Amniotic epithelial cell (primary cell): ENCODE results near the gene RHBDF1.

ENCODE experiments used
- DNase-seq: peaks from one replicate; pipeline ENCODE4 v3.0.0-alpha.2; 2010; ENCODE audit warnings: low read depth

RHBDF1 gene

DNA sequence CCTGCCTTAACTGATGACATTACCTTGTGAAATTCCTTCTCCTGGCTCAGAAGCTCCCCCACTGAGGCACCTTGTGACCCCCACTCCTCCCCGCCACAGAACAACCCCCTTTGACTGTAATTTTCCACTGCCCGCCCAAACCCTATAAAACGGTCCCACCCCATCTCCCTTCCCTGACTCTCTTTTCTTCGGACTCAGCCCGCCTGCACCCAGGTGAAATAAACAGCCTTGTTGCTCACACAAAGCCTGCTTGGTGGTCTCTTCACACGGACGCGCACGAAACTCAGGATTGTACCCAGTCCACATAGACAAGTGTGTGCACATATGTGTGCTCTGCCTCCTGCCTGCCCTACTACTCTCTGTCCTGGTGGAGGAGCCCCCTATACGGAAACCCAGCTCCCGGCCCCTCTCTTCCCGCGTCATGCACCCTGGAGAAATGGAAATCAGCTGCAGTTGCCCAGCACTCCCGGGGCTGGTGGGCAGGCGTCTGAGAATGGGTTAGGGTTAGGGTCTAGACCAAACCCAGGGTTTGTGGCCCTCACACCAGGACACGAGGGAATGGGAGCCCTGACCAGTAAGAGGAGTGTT, 2.4 kb upstream of the RHBDF1 start:
- no peak for DNase-seq

DNA sequence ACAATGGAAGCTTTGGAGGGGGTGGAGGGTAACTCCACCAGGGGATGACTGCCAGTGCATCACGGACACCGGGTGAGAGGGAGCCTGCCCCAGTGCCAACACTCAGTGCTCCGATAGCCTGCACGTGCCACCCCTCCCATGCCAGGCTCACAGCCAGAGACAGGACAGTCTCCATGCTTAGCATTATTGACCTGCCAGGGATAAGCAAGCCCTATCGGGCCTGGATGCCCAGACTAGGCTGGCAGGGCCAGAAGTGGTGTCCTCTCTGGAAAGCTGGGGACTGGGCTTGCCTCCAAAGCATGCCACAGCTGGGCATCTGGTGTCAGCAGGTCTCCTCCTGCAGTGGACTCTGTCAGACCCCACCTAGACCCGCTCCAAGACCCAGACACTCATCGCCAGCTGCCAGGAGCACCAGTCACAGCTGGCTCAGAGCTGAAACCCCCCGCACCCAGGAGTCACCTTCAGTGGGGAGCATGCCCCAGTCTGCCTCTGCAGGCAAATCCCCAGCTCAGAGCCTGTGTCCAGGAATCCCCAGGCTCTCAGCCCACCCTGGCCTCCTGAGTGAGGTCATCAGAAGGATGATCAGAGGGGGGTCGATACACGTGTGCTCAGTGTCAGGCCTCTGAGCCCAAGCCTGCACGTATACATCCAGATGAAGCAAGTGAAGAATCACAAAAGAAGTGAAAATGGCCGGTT, 1.8 kb upstream of the RHBDF1 start:
- DNase-seq: no peak

DNA sequence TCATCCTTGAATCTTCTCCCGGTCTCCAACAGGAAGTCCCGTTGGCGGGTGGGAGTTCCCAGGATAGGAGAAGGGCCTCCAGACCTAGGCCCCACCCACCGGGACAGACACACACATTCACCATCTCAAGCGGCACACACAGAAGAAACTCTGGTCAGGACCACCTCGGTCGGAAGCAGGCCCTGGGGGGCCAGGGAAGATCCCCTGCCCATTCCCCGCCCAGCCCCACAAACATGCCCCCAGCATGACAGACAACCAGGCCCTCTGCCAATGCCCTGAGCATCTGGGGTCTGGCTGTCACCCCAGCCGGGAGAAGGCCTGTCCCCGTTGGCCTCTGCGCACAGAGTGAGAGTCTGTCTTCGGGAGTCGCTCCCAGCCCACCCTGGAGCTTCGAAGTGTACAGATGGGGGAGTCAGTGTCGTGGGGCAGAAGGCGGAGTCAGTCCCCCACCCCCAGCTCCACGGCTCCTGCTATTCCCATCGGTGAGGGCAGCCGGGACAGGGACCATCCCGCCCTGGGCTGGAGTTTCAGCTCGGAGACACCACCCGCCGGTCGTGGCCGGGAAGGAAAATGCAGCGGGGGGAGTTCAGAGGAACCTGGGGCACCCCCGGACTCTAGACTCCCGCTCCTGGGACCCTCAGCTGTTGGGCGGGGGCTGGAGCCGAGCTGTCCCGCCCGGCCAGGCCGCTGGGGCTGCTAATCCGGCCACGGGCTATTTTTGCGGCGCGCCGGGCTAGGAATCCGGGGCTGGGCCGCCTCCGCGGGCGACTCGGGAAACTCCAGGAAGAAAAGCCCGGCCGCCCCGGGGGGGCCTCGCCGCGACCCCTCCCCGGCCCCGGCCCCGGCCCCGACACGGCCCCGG, 660 bp downstream of the RHBDF1 start:
- peak; percentile 63 for DNase-seq

DNA sequence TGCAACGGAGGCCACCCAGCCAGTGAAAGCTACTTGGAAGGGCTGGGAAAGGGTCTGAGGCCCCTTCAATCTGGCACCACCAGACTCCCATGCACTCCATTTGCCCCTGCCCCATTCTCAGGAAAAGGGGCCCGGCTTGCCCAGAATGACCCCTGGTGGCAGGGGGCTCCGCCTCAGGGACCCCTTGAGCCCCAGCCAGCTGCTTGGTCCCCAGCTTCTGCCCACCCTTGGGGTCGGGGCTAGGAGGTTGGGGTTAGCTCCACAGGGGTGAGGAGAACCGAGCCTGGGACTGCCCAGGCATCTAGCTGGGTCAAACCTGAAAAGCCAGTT, 1.3 kb downstream of the RHBDF1 start:
- DNase-seq: no peak

DNA sequence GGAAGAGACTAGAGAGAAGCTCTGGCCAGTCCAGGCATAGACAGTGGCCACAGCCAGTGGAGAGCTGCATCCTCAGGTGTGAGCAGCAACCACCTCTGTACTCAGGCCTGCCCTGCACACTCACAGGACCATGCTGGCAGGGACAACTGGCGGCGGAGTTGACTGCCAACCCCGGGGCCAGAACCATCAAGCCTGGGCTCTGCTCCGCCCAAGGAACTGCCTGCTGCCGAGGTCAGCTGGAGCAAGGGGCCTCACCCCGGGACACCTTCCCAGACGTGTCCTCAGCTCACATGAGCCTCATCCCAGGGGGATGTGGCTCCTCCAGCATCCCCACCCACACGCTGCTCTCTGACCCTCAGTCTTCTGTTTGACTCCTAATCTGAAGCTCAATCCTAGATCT, 3.2 kb downstream of the RHBDF1 start:
- DNase-seq: no peak

DNA sequence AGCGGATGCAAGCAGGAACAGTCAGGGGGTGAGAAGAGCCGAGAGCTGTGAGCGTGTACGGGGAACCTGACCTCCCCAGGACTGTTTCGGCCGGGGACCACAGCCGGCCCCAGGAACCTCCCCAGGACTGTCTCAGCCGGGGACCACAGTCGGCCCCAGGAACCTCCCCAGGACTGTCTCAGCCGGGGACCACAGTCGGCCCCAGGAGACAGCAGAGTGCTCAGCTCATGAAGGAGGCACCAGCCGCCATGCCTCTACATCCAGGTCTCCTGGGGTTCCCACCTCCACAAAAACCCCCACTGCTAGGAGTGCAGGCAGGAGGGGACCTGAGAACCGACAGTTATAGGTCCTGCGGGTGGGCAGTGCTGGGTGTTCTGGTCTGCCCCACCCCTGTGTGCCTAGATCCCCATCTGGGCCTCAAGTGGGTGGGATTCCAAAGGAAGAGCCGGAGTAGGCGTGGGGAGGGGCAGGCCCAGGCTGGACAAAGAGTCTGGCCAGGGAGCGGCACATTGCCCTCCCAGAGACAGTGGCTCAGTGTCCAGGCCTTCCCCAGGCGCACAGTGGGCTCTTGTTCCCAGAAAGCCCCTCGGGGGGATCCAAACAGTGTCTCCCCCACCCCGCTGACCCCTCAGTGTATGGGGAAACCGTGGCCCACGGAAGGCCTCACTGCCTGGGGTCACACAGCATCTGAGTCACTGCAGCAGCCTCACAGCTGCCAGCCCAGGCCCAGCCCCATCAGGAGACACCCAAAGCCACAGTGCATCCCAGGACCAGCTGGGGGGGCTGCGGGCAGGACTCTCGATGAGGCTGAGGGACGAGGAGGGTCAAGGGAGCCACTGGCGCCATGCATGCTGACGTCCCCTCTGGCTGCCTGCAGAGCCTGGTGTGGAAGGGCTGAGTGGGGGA, 4.3 kb downstream of the RHBDF1 start:
- DNase-seq: no peak

DNA sequence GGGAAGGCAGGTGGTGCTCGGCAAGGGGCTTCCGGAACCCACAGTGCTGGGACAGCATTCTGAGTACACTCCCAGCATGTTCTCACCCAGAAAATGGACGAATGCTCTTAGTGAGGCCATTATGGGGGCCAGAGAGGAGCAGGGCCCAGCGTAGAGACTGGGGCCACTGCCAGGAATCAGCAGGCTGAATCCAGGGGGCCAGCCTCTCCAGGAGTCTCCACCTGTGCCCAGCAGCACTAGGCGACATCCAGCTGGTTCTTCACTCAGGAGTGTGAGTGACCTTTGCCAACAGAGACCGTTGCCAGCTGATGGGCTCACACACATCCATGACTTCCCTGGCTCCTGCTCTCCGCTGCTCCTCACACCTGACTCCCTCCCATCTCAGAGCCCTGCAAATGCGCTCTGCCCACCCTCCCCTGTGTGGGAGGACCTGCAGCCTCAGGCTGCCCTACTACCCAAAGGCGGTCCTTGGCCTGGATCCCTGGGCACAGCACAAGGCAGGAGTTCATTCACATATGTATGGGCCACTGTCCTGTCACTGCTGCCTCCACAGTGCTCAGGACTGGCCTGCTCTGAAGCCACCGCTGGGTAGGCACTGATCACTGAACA, 5.1 kb downstream of the RHBDF1 start:
- DNase-seq: no peak

DNA sequence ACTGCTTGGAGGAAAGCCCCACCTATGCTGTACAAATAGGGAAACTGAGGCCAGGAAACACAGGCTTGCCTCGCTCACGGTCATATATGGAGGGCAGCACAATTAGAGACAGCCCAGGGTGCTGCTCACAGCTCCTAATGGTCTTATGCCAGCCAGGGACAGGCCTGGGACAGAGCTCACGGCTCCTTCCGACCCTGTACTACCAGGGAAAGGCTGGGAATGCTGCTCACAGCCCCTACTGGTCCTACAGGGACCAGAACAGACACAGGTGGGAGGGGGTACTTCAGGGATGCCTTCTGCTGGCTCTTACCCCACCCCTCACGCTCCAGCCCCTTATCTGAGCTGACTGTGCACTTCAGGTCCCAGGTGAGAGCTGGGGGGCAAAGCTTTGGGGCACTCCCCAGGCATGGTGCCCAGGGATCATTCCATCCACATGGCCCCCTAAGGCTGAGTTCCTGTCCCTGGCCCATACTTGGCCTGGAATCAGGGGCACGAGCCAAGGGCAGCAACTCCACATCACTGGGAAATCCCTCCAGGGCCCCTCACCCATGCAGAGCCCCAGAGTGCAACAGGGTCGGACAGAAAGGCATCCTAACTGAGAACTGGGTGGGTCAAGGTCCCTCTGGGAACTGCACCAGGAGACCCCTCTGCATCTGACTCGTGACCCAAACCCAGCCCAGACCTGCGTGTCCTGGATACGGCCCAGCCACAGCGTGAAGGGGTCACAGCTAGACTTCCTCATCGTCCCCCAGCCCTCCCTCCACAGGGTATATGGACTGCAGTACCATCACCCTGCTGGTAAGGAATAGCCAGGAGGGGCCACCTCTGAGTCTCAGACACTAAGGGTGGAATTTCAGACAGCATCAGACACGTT, 5.9 kb downstream of the RHBDF1 start:
- no peak for DNase-seq

DNA sequence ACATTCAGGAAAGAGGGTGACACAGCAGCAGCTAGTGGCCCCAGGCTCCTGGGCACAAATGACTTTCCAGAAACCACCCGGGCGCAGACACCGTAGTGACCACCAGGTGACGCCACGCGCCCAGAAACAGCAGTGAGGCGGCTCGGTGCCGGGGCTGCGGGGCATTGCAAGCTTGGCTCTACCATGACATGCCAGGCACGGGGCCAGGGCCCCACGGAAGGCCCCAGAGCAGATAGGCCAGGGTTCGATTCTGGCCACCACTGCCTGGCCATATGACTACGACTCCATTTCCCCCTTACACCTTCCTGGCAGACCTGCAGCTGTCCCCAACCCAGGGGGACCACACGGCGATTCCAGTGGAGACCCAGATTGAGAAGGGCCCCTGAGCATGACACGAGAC, 6.7 kb downstream of the RHBDF1 start:
- DNase-seq: peak; percentile 42

DNA sequence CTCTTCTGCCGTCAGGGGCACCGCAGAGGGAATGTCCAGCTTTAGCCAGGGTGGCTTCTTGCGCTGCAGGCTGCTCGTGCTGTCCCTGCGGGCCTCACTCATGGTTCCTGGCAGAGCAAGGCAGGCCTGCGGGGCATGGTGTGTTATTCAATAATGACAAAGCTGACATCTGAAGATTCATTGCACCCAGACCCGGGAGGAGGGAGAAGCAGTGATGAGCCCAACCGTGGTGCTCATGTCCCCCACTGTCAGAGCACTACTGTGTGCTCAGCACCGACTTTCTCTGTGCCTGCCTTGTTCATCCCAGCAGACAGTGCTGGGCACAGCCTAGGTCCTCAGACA, 7.5 kb downstream of the RHBDF1 start:
- no peak for DNase-seq

DNA sequence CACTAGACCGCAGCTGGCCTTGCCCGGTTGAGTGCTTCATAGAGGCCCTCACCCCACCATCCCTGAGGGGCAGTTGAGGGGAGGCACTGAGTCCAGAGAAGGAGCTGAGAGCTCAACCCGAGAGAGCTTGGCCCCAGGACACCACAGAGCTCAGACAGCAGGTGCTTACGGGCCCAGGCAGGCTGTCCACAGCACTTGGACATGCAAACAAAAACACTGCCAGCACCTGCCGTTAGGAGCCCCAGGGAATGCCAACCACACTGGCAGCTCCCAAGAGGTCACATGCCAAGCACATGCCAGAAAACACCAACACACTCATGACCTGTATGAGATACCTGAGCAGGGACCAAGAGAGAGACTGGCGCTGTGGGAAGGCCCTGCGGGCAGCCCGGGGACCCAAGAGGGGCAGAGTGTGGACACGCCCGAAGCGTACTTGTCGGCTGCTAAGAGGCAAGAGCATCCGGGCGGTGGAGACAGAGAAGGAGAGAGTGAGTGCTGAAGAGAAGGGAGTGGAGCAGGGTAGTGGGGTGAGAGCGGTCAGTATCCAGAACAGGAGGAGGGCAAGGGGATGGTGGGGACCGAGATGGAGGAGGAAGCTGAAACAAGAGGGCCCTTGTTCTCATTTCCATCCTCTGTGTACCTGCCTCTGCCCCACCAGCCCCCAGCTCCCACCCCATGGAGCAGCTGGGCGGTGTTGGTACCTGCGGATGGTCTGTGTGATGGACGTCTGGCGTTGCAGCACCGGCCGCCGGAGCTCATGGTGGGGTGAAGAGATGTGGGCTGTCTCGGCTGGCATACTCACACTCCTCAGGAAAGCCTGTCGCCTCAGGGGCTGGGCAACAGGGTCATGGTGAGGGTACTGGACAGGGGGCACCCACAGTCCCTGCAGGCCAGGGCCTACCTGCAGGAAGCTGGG, 8.2 kb downstream of the RHBDF1 start:
- DNase-seq: no peak

DNA sequence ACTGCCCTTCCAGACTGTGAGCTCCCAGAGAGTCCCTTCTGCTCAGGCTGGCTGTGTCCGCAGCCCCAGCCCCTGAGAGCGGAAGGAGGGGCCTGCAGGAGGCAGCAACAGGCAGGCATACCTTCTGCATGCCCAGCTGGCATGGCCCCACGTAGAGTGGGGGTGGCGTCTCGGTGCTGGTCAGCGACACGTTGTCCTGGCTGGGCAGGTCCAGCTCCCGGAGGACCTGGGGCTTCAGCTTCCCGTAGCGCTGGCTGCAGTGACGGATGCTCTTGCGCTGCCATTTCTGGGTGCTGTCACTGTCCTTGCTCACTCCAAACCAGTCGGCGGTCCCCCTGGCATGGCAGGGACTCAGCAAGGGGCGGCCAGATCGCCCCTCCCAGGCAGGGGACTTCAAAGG, 9.0 kb downstream of the RHBDF1 start:
- DNase-seq: no peak

DNA sequence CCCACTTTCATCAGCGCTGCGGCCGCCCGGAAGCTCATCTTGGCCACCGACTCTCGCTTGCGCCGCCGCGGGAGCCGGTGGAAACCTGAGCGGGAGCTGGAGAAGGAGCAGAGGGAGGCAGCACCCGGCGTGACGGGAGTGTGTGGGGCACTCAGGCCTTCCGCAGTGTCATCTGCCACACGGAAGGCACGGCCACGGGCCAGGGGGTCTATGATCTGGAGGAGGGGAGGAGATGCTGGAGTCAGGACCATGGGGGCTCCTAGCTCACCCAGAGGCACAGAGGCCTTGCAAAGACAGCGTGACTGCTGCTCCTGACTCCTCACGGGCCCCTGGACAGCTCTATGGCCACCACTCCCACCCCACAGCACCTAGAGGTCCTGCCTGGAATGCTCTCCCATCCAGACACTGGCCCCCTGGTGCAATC, 9.5 kb downstream of the RHBDF1 start:
- DNase-seq: no peak

DNA sequence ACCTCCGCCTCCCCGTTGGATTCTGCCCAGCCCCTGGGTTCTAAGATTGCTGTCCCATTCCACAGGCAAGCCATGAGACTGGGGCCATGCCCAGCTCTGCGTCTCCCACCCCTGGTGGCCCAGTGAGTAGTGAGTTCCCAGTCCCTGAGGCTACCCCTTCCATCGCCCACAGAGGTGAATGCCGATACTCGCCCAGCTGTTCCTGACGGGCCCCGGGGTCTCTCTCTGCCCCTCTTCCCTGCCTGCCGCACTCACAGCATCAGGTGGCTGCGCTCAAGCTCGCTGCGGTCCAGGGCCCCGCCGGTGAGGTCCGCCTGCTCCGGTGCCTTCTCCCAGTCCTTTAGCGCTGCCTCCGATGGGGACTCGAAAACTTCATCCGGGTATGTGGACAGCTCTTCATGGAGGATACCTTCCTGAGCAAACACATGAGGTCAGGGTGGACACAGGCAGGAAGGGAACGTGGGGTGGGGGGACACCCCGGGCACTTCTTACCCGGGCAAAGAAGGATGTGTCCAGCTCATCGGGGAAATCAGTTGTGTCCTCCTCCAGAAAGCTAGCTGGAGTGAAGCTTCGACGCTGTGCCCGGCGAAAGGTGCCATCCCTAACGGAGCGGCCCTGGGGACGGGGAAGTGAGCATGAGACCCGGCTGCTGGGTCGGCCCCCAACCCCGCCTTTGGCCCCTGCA, 10.0 kb downstream of the RHBDF1 start:
- no peak for DNase-seq

DNA sequence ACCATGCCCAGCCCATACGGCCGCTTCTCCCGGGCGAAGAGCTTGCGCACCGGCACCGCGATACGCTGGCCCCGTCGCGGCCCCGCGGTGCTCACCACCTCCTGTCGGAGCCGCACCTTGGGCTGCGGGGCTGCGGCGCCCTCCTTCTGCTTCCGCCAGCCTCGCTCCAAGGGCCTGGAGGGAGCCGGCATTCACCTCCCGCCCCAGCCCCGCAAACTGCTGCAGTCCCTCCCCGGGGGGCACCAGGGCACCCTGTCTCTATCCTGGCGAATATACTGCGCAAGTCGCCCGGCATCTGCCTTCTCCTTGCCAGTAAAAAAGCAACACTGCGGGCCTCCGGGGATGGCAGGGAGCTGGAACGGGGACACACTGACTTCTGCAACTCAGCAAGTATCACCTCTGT, 10.6 kb downstream of the RHBDF1 start:
- DNase-seq: no peak

DNA sequence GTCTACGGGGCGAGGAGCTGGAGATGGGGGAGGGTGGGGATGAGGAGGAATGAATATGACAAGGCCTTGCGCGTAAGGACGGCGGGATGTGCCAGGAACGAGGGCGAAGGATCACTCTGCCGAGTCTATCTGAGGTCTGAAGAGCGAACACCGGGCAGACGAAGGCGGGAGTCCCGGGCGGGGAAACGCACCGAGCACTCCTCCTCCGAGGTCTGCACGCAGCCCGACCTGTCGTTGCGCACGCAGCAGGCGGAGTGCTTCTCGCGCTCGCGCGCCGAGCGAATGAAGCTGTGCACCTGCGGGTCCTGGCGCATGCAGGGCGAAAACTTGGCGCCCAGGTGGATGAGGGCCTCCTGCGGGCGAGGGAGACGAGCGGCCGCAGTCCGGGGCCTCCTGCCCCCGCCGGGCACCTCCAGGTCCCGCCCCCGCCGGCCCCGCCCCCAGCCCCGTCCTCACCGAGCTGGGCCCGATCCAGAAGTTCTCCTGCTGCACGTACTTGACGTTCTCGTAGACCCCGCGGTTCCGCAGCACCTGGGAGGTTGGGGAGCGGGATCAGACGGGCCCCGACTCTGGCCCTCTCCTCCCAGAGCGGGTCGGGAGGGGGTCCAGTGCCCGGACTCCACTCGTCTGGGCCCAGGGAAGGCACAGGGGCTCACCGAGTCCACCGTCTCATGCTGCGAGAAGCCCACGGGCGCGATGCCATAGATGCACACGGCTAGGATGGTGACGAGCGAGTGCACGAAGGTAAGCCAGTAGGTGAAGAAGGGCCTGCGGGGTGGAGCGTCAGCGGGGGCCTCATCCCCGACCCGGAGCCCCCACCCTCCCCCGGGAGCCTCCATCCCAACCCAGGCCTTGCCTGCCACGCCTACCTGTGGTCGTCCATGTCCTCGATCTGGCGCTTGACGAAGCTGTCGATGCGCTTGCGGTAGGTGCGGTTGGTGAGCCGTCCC, 11.2 kb downstream of the RHBDF1 start:
- no peak for DNase-seq

DNA sequence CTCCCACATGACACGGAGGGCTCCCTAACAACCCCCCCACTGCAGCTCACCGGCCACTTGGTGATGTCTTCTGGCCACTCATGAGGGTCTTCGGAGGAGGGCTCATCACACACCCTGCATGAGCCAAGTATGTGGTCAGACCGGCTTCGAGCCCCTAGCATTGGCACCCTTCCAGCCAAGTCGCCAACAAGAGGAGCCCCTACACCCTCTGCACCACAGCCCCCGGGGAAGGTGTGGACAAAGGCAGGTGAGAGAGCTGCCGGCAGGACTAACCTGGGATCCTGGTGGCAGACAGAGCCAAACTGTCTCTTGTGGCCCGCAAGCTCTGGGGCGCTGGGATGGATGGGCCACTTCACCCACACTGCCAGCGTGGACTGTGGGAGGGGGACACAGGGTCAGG, 12.3 kb downstream of the RHBDF1 start:
- no peak for DNase-seq

DNA sequence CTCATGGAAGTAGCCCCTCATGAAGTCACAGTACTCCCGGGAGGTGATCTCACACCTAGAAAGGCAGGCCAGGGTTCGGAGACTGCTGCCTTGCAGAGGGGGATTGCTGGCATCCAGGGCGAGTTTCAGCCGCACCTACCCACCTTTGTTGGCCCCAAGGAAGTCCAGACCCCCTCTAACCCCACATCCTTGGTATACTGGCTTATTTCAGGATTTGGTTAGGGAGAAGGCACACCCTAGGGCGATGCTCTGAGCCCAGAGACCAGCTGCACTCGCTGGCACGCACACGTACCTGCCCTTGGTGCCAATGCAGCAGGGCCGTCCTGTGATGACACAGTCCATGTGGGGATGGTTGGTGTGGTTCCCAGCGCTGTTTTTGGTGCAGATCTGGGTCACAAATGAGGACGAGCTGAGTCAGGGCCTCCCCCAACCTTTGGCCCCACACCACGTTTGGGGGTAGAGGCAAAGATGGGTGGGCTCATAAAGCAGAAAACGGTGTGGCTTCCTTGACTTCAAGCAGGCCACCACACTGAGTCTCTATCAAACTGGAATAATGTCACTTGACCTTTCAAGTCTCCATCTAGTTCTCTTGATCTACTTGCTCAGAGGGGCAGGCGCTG, 12.9 kb downstream of the RHBDF1 start:
- DNase-seq: no peak
